ENCODE data around the gene TPTE2. TPM values are rescaled to one million over a fixed set of nuclear protein-coding genes. Genes with fewer than 3 reads are reported as not detected.

The TPTE2 gene
- total and polyA plus RNA-seq, 2 of the 4 experiments (the other 2 are of a cell fraction): not detected

DNA sequence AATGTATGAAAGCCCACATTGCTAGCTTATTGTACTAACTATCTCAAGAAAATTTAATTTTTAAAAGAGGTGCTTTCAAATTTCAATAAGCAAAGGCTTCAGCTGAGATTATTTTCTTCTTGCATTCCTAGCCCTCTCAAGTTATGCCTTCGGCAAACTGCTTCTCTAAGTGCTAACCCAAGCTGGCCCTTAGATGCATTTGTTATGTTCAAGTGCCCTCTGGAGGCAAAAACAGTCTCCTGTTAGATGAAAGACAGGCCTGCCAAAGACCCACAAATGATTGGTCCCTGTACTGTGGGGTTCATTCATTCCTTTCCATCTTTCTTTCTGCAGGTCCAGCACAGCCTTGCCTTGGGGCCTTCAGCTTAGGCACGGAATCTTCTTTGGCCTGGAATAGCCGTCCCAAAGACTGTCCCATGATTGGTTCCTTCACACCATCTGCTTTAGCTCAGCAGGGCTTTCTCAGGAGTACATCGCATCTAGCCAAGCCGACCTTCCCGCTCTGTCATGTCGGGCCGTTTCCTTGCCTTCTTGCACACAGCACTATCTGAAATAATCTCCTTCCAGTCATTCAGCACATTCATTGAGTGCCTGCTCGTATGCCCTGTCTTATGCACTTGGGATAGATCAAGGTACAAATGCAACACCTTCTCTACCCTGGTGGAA, 26.4 kb upstream of the TPTE2 start:
- dilution Hi-C loops (cut with HindIII; ENCODE audit: low sequenced_read_pairs, unreplicated experiment): no loop called here
- Histone ChIP-seq H3K79me1 (ENCODE audit: low read depth in 1 of 2, low read length in 2 of 2) (no peaks in the 10 kb centered on the region), H3K23ac (ENCODE audit: low read depth, low read length) (no peak overlapping the region), H3K9ac (ENCODE audit: low read depth, low read length) (no peak overlapping the region), H3K56ac (ENCODE audit: extremely low read depth, insufficient read depth, low read length) (no peak overlapping the region), H2BK5ac (ENCODE audit: low read depth, low read length, poor library complexity, severe bottlenecking) (no peak overlapping the region), H4K20me1 (ENCODE audit: insufficient read depth, low read length) (no peaks in the 10 kb centered on the region), H3K27me3 (ENCODE audit: control insufficient read depth, insufficient read depth, low read length) (peaks cover 2% of the 10 kb centered on the region; the same call in 1 of the 2 replicates), H2AFZ (replicated peaks; ENCODE audit: low read length, poor library complexity) (peak overlapping the region; percentile 53), H3K36me3 (ENCODE audit: control insufficient read depth, insufficient read depth, low read length) (no peaks in the 10 kb centered on the region), H3K18ac (ENCODE audit: low read depth, low read length) (no peak overlapping the region), H2BK15ac (ENCODE audit: low read depth, low read length) (no peak overlapping the region), H4K5ac (ENCODE audit: low read depth, low read length) (no peak overlapping the region), H2BK120ac (ENCODE audit: low read depth, low read length) (no peak overlapping the region), H4K8ac (ENCODE audit: low read depth in 2 of 2, low read length in 2 of 2) (no peak overlapping the region), H3K9me1 (ENCODE audit: insufficient read depth, low read length) (no peaks in the 10 kb centered on the region), H3K4ac (ENCODE audit: low read depth, low read length) (no peak overlapping the region), H3K27ac (ENCODE audit: insufficient read depth, low read length) (no peak overlapping the region), H3K4me1 (ENCODE audit: control insufficient read depth, insufficient read depth, low read length) (no peaks in the 10 kb centered on the region), H2AK5ac (ENCODE audit: low read depth, low read length) (no peak overlapping the region), H3K4me2 (ENCODE audit: low read depth, low read length) (no peak overlapping the region), H3K14ac (replicated peaks; ENCODE audit: low read depth, low read length) (no peak overlapping the region), H2BK20ac (ENCODE audit: low read depth, low read length) (no peak overlapping the region), H4K91ac (ENCODE audit: insufficient read depth, low read depth, low read length) (no peak overlapping the region), H3K4me3 (ENCODE audit: insufficient read depth, low read depth, low read length) (no peak overlapping the region), H2AK9ac (replicated peaks; ENCODE audit: low read depth, low read length, poor library complexity) (no peak overlapping the region), H3K9me3 (ENCODE audit: control insufficient read depth, insufficient read depth, low read length) (no peaks in the 10 kb centered on the region)
- peak; percentile 52 for DNase-seq
- peak; percentile 95 for ATAC-seq (ENCODE audit: low read depth)
- in situ Hi-C loops (cut with MboI; ENCODE audit: low sequenced_read_pairs): no loop called here
- ChIA-PET POLR2A (ENCODE audit: unreplicated experiment) (no interaction called here), CTCF (interaction anchor here (0.9 to 1.5 kb wide), 2 partner anchors 8 to 31 kb away, joined by 3 to 6 read pairs; no protein-coding TSS in a partner anchor)
- BruUV-seq (replicated peaks): no TSS peak
- TF ChIP-seq RCOR1 (IDR thresholded peaks at IDR 0.05; ENCODE audit: insufficient replicate concordance, low read length) (no peak), RFX5 (IDR thresholded peaks at IDR 0.05; ENCODE audit: low read depth, low read length) (no peak), SMC3 (IDR thresholded peaks at IDR 0.05; ENCODE audit: low read depth, low read length) (peak; percentile 30; the same call in 1 of the 2 replicates), RAD21 (IDR thresholded peaks at IDR 0.05; ENCODE audit: low read length) (peak; percentile 62)
- TF ChIP-seq, protein P1, sequence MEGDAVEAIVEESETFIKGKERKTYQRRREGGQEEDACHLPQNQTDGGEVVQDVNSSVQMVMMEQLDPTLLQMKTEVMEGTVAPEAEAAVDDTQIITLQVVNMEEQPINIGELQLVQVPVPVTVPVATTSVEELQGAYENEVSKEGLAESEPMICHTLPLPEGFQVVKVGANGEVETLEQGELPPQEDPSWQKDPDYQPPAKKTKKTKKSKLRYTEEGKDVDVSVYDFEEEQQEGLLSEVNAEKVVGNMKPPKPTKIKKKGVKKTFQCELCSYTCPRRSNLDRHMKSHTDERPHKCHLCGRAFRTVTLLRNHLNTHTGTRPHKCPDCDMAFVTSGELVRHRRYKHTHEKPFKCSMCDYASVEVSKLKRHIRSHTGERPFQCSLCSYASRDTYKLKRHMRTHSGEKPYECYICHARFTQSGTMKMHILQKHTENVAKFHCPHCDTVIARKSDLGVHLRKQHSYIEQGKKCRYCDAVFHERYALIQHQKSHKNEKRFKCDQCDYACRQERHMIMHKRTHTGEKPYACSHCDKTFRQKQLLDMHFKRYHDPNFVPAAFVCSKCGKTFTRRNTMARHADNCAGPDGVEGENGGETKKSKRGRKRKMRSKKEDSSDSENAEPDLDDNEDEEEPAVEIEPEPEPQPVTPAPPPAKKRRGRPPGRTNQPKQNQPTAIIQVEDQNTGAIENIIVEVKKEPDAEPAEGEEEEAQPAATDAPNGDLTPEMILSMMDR (conservative IDR thresholded peaks at IDR 0.05; ENCODE audit: low read depth, low read length): peak; percentile 51
- 63% methylated on average over 7 of the region's 9 CpGs; no CpG with 5 or more reads in 1 of the 2 experiments for WGBS, 2 experiments (ENCODE audit: extremely low coverage in 2 of 2, insufficient read length in 1 of 2)
- intact Hi-C loops (cut with micrococcal nuclease): no loop called here

All from IMR-90 (cell line).